HG03520 (cell line): ENCODE data around the gene RNU2-63P.
"Not testable (repeated sequence)": the region's sequence is repeated elsewhere in the genome, so short reads cannot be mapped to it uniquely, and the experiment has no call there.

Experiments used
- ATAC-seq: cut with Tn5 transposase; IDR thresholded peaks from one replicate; pipeline ENCODE4 v1.9.1; 2021; ENCODE audit warnings: mild to moderate bottlenecking, moderate library complexity; ENCODE audit not compliant: unreplicated experiment

Gene RNU2-63P

DNA sequence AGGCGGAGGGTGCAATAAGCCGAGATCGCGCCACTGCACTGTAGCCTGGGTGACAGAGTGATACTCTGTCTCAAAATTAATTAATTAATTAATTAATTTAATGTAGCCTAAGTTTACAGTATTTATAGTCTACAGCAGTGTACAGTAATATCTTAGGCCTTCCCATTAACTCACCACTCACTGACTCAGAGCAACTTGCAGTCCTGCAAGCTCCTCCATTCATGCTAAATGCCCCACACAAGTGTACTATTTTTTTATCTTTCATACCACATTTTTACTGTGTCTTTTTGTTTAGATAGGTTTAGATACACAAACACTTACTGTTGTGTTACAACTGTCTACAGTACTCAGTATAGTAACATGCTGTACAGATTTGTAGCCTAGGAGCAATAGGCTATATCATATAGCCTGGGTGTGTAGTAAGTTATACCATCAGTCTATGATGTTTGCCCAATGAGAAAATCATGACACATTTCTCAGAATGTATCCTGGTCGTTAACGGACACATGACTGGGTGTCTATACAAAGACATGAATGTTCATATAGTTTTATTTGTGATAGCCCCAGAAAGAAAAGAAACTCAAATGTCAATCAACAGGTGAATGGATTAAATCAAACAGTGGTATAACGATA lies 15.8 kb upstream of the RNU2-63P start:
- no peak for ATAC-seq

GRCh38 chr2:88028931-88029330 lies 12.6 kb upstream of the RNU2-63P start:
- ATAC-seq, result no peak

DNA sequence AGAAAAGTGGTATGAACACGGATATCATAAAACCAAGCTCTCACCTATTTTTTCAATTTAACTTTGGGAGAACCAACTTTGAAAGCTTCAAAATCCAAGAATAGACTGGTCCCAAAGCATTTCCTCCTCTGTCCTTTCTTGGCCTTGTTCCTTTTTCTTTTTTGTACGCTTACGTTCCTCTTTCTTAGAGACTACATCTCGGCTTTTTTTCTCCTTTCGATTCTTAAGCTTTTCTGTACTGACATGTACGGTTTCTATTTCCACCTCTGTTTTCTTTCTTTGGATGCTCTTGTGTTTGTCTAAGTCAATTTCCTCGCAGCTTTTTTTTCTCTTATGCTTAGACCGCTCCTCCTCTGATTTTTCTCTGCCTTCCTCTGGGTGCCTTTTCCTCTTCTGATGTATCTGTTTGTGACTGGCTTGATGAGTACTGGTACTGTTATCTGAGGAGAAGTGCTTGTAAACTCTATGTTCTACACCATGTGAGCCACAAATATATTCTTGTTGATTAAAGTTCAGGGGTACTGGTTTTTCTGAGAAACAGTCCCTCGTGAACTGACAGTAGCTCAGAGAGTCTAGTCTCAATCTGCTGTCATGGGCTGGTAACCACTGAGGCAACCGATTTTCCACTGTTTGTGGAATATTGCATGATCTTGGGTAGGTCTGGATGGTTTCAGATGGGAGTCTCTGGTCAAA lies 11.5 kb upstream of the RNU2-63P start:
- ATAC-seq, result no peak

DNA sequence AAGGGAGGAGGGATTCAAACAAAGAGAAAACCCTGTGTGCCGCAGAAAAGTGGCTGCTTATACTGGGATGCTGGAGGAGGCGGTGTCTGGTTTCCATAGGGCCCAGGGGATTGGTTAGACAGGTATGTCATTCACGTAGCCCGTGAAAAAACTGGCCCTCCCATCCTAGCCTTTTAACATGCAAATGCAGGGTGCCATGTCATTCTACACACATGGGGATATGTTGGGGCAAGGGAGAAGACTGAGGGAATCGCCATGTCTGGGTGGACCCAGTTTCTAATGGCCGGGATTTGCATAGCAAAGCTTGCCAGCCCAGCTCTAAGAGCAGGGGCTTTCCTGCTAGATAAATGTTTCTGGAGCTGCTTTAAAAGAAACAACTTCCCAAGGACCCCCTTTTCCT lies 8.2 kb upstream of the RNU2-63P start:
- no peak for ATAC-seq

- no peak for ATAC-seq
Measured at GRCh38 chr2:88022669-88022921, 6.2 kb upstream of the RNU2-63P start.

DNA sequence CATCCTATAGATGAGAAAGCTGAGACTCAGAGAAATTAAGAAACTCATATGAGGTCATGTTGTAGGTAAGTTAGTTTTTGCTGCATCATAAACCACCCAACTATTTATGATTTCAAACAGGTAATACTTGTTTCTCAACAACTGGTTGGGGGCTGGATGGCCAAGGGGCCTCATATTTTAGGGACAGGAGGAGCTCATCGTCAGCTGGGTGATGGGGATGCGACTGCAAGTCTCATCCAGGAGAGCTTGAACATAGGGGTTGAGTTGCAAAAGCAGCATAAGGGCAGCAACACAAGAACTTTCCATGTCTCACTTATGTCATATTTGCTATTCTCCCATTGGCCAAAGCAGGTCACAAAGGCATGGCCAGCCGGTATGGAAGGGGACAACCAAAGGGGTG lies 3.6 kb upstream of the RNU2-63P start:
- no peak for ATAC-seq

DNA sequence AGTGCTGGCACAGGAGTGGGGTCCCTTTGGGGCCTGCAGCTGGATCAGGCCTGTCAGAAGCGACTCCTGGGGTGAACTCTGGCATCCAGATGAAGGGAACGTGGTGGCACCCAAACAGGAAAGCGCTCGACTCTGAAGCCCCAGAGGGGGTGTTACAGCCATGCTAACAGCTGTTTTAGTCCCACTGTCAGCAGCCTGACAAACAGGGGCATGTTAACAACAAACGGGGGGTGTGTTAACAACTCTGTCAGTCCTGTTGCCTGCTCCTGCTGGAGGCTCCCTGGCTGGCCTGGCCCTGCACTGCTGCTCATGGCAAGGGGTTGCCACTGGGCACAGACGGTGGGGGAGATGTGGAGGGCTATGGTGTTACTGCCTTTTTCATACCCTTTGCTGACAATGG lies 2.6 kb upstream of the RNU2-63P start:
- no peak for ATAC-seq

- ATAC-seq, result not testable (repeated sequence)
Measured at GRCh38 chr2:88018077-88018805, 1.9 kb upstream of the RNU2-63P start.

DNA sequence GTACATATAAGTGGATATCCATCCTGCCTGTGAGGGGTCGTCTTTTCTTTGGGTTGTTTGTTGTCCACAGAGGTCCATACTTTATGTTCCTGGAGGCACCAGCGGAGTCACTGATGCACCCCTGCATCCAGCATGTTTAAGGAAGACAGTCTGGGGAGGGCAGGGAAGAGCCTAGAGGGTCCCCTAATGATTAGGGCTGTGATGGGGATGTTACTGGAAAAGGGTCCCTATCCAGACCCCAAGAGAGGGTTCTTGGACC lies 1.4 kb upstream of the RNU2-63P start:
- not testable (repeated sequence) for ATAC-seq

- ATAC-seq, result peak; percentile 61
Measured at GRCh38 chr2:88016960-88017779, 823 bp upstream of the RNU2-63P start.

- ATAC-seq, result no peak
Measured at GRCh38 chr2:88011011-88011410, 5.3 kb downstream of the RNU2-63P start.

GRCh38 chr2:88010136-88010535 lies 6.2 kb downstream of the RNU2-63P start:
- no peak for ATAC-seq

DNA sequence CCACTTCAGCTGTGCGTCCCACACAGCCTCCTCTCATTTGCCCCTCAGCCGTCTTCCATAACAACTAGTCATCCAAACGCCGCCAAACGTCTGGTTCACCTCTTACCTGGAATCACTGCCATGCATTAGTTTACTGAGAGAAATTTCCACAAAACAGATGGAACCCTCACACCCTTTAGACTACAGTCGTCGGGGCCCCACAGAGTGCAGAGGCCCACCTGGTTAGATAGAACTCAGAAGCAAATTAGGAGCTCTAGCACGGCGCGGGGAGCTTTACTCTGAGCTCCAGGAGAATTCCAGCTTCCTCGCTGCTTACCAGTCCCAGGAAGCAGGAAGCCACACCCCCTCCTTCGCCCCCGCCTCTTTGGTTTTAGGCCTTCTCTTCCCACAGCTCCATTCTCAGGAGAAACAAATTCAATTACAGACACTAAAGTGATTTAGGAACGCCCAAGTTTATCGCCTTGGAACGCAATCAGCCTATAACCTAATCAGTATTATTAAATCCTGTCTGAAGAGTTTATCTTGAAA lies 9.4 kb downstream of the RNU2-63P start:
- ATAC-seq, result no peak

GRCh38 chr2:88005776-88006175 lies 10.6 kb downstream of the RNU2-63P start:
- no peak for ATAC-seq

GRCh38 chr2:88003074-88003755 lies 13.1 kb downstream of the RNU2-63P start:
- no peak for ATAC-seq

DNA sequence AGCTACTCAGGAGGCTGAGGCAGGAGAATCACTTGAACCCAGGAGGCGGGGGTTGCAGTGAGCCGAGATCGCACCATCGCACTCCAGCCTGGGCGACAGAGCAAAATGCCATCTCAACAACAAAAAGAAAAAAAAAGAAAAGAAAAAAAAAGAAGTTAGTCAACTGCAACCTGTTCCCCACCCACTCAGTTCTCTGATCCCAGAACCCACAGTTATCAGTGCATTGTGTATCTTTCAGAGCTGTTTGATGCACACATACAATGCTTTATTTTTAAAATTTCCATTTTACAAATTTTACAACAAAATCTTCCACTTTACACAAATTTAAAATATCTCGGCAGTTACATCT lies 14.0 kb downstream of the RNU2-63P start:
- ATAC-seq, result no peak

DNA sequence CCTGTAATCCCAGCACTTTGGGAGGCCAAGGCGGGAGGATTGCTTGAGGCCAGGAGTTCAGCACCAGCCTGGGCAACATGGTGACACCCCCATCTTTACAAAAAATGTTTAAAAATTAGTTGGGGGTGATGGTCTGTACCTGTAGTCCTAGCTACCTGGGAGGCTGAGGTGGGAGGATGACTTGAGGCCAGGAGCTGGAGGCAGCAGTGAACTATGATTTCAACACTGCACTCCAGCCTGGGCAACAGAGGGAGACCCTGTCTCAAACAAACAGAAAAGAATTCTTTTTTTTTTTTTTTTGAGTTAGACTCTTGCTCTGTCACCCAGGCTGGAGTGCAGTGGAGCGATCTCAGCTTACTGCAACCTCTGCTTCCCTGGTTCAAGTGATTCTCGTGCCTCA lies 15.9 kb downstream of the RNU2-63P start:
- not testable (repeated sequence) for ATAC-seq

- no peak for ATAC-seq
Measured at GRCh38 chr2:87996570-87996969, 19.8 kb downstream of the RNU2-63P start.

GRCh38 chr2:87995756-87996155 lies 20.6 kb downstream of the RNU2-63P start:
- no peak for ATAC-seq

DNA sequence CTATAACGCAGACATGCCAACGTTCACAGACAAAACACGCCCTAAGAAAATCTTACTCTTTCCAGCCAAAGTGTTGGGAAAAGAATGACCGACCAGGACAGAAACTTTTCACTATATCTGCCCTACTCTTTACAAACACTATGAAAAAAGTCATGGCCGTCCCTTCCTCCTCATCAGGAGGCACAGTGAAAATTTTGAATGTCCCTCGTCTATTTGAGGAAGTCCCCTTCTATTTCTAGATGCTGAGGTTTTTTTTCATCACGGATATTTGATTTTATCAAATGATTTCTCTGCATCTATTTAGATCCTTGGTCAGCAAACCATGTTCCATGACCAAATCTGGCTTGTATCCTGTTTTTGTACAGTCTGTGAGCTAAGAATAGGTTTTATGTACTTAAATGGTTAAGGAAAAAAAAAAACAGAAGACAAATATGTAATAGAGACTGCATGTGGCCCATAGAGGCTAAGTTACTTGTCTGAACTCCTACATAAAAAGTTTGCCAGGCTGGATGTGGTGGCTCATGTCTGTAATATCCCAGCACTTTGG lies 22.0 kb downstream of the RNU2-63P start:
- not testable (repeated sequence) for ATAC-seq

GRCh38 chr2:87992569-87992968 lies 23.8 kb downstream of the RNU2-63P start:
- not testable (repeated sequence) for ATAC-seq
